Stimulated activated naive CD8-positive, alpha-beta T cell treated with anti-CD3 and anti-CD28 coated beads, Interleukin-15, Interleukin-2, amounts not matched to agents 100 U/mL and 50 U/mL, for 24 hours (primary cell): ENCODE measurements around the gene RPLP1.
A peak's percentile ranks its signal among the peaks of the same experiment; 100 is the strongest.
"Not testable (repeated sequence)": the region's sequence is repeated elsewhere in the genome, so short reads cannot be mapped to it uniquely, and the experiment has no call there.

Experiments
- ATAC-seq: fragments of 150-1000 bp; cut with Tn5 transposase; one replicate; pipeline ENCODE4 v1.10.0; 2021
- DNase-seq: peaks from one replicate; pipeline ENCODE4 v3.0.0; 2021

RPLP1 gene

DNA sequence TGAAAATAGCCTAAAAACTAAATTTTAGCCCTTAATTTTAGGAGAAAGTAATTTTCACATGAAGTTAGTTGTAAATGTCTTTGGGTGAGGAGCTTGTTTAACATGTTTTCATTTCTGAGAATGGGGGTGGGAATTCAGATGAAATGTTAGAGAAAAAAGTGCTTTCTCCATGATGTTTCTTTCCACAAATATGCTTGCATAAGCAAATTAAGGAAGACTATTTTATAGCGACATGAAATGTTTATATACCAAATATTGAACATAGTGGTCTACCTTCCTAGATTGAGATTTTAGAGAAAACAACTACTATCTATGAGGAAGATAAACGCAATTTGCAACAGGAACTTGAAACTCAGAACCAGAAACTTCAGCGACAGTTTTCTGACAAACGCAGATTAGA is 13.0 kb upstream of the RPLP1 start:
- no peak for DNase-seq

GRCh38 chr15:69443032-69443611 is 9.5 kb upstream of the RPLP1 start:
- ATAC-seq (peak; percentile 94), DNase-seq (no peak)

More for the DNA sequence above, 13.0 kb upstream of the RPLP1 start:
- ATAC-seq = no peak

DNA sequence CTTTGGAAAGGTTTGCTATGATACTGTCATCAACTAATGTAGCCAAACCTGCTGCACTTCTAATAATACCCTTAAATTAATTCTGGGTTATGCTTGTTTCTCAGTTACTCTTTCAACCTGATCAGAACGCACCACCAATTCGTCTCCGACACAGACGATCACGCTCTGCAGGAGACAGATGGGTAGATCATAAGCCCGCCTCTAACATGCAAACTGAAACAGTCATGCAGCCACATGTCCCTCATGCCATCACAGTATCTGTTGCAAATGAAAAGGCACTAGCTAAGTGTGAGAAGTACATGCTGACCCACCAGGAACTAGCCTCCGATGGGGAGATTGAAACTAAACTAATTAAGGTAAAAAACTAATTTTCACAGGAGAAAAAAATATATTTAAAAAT is 7.9 kb upstream of the RPLP1 start:
- ATAC-seq = no peak

DNA sequence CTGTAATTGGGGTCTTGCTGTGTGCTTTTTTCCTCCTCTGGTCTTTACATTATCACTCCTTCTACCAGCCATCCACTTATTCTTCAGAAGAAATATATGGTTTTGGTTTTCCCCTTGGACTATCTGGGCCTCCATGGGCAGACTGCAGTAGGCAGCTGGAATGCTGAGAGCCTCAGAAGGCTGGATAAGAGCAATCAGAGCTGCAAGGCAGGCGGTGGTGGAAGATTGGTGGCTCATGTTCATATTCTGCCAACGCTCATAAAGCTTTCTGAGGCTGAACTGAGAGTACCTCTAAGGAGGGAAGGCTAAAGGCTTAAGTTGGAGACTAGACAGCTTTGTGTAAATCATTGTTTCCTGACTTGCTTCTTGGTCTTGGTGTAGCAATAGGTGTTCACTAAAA is 5.7 kb upstream of the RPLP1 start:
- no peak for DNase-seq
- no peak for ATAC-seq

More for the DNA sequence above, 7.9 kb upstream of the RPLP1 start:
- no peak for DNase-seq

DNA sequence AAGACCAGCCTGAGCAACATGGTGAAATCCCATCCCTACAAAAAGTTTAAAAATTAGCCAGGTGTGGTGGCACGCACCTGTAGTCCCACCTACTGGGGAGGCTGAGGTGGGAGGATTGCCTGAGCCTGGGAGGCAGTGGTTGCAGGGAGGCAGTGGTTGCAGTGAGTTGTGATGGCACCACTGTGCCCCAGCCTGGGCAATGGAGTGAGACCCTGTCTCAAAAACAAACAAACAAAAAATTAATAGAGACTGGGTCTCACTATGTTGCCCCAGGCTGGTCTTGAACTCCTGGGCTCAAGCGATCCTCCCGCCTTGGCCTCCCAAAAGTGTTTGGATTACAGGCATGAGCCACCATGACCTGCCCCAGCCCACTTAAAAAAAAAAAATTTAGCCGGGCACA is 2.4 kb upstream of the RPLP1 start:
- not testable (repeated sequence) for DNase-seq, ATAC-seq

- ATAC-seq = no peak
- no peak for DNase-seq
Measured at GRCh38 chr15:69450968-69451695, 1.5 kb upstream of the RPLP1 start.

DNA sequence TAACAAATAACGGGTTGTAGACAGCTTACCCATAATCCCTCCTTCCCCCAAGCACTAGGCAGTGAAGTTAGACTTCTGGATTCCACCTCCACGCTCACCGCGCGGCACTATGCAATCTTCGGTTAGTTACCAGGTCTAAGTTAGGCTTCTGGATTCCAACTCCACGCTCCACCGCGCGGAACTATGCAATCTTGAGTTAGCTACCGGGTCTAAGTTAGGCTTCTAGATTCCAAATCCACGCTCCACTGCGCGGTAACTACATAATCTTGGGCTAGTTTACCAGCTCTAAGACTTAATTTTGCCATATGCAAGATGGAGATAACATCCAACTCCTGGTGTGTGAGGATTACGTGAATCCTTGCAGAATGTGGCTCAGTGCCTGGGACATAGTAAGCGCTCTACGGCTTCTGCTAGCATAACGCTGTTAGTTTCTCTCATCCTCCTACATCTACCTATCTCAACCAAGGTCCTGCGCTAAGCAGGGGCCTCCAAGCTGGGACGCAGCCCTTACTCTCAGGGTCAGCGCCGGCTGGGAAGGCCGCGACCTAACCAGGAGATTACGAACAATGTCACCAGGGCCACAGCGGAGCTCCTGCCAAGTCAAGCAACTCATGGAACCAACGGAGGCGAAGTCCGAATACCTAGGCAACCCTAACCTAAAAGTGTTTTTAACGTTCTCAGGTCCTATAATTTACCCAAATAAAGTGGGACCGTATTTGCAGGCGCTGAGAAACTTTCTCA is 497 bp upstream of the RPLP1 start:
- ATAC-seq (peak; percentile 35), DNase-seq (peak; percentile 41)

DNA sequence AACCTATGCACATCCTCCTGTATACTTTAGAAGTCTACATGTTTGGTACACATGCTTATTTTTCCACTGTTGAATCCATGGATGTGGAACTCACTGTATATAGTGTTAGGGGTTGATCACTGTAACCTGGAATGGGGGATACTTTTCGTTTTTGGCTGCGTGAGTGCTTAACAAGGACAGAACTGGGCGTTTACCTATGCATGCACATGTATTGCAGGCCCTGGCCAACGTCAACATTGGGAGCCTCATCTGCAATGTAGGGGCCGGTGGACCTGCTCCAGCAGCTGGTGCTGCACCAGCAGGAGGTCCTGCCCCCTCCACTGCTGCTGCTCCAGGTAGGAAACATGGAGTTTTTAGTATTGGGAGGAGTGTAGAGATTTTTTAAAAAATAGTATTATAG is 2.3 kb downstream of the RPLP1 start:
- no peak for ATAC-seq

GRCh38 chr15:69456208-69457166 is 3.9 kb downstream of the RPLP1 start:
- ATAC-seq = no peak

More for the DNA sequence above, 2.3 kb downstream of the RPLP1 start:
- no peak for DNase-seq

DNA sequence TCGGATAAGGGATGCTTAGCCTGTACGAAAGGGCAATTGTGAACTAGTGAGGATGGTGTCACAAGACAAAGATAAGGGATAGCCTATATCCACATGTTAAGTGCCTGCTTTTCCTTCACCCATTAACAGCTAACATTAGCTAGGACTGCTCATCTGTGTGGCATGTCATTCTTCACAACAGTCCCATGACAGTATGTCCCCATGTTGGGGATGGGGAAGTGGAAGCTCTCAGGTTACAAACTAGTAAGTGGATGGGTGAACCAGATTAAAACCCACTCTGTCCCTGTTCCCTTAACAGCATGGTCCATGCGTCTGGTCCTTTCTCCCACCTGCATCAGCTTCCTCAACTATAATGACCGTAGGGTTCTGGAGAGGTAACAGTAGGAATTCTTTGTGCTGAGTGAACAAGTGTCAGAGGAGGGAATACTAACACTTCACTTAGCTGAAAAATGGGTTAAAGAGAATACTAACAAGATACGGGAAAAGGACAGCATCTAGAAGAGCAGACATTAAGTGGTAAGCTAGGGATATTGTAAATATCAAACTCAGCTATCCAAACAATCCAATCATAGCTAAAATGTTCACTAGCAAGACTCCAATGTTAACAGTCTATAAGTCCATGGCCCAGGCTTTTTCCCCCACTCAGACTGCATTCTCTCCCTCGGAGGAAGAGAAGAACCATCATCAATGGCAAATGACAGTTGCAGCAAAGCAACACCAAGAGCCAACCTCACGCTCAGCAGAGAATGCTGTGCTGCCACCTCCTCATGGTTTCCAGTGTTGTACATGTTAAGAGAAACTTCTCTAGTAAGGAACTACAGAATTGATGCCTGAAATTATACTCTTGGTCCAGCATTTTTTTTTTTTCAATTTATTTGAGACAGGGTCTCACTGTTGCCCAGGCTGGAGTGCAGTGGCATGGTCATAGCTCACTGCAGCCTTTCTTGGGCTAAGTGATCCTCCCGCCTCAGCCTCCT is 5.0 kb downstream of the RPLP1 start:
- ATAC-seq (no peak), DNase-seq (no peak)

More at GRCh38 chr15:69456208-69457166, 3.9 kb downstream of the RPLP1 start:
- no peak for DNase-seq

DNA sequence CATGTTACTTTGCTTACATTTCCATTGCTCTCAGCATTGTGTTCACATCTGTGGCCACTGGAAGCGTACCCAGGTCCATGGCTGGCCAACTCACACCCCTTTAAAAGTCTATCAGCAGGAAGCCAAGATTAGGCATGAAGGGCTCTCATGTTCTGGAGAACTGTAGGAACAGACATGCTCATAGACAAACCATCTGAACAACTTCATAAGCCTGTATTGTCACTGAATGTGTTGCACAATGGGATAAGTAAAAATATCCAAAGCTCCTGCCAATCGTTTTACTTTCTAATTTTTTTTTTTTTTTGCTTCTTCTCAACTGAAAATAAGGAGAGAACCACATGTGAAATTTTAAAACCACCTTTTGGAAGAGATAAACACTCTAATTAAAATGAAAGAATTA is 6.4 kb downstream of the RPLP1 start:
- ATAC-seq (no peak), DNase-seq (no peak)

DNA sequence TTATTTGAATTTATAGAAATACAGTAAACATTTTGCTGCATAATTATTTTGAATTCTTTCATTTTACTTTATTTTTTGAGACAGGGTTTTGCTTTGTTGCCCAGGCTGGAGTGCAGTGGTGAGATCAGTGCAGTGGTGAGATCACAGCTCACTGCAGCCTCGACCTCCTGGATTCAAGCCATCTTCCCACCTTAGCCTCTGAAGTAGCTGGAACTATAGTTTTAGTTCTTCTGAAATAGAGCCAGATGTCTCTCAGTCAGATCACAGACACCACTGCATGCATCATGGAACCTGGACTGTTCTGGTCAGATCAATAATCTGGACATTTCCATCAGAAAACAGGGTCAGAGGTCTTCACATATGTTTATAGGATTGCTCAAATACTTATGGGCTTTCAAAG is 7.9 kb downstream of the RPLP1 start:
- no peak for DNase-seq
- ATAC-seq = no peak

GRCh38 chr15:69462030-69462492 is 9.4 kb downstream of the RPLP1 start:
- ATAC-seq = no peak
- no peak for DNase-seq

- peak; percentile 94 for ATAC-seq
- peak; percentile 95 for DNase-seq
Measured at GRCh38 chr15:69462493-69463181, 10.0 kb downstream of the RPLP1 start.

- no peak for DNase-seq
- ATAC-seq = no peak
Measured at GRCh38 chr15:69463182-69463756, 10.7 kb downstream of the RPLP1 start.

DNA sequence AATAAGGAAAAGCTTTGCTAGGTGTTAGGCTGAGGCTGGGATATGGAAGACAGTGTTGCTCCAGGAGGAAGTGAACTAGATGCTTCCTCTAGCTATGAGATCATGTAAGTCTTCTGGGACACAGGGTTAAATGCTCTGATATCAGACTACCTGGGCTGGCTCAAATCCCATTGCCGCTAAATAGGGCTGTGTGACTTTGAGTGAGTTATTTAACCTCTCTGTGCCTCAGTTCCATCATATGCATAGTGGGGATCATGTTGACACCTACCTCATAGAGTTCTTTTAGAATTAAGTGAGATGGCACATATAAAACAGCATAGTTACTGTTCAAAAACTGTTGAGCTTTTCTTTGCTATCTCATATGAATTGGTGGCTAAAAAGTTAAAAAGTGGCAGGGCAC is 12.6 kb downstream of the RPLP1 start:
- ATAC-seq (no peak), DNase-seq (no peak)

DNA sequence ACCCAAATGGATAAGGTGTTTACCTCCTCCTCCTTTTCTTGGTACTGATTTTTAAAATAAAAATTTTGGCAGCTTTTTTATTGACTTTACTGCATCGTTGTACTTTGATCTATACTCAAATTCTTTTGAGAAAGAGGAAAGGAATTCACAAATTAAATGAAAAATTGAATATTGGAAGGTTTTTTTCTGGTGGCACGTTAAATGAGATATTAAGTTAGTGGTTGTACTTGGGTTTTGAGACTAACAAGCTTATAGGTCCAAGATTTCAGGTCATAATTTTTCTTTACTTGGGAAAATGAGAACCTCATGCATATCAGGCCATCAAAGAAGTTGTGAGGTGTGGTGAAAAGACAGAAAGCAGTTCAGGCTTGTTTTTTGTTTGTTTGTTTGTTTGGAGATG is 14.1 kb downstream of the RPLP1 start:
- no peak for DNase-seq
- ATAC-seq = no peak

GRCh38 chr15:69467636-69468035 is 15.0 kb downstream of the RPLP1 start:
- DNase-seq = no peak
- ATAC-seq = no peak

DNA sequence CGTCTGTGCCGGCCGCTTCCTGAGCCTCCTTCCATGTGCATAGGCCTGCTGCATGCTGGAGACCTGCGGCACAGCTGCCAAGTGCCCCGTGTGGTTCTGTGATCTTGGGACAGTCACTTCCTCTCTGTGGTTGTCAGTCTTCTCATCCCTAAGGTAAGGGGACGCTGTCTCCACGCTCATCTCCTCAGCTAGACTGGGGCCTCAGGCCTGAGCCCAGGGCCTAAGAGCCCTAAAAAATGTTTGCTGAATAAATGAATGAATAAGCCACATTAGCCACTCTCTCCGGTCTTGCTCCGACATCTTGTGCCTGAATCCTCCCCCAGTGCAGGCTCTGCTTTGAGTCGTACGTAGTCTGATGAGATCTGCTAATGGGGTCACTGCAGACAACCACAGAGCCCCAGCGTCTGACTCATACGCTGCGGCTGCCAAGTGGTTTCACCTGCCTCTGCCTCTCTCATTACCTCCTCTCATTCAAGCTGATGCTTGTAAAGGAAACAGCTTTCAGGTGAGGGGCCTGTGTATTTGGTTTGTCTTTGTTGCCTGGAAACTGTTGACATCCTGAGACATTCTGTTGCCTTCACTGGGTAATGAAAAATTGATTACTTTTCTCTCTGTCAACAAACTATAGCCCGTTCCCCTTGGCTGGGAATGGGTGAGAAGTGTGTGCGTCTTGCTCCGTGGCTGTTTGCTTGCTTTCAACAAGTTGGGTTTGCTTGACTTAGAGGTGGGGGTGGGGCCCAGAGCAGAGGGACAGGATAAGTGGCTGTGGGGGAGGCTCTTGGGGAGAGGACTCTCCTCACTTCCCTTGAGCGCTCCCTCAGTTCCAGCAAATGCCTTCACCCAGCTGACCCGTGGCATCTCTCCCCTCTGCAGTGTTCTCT is 15.9 kb downstream of the RPLP1 start:
- peak; percentile 78 for DNase-seq
- ATAC-seq = peak; percentile 97
